Type B pancreatic cell (in vitro differentiated cells): Measurements from ENCODE around the gene PCBP1. TPM values are rescaled to one million over a fixed set of nuclear protein-coding genes. Genes with fewer than 3 reads are reported as not detected.
"Not testable (repeated sequence)": the region's sequence is repeated elsewhere in the genome, so short reads cannot be mapped to it uniquely, and the experiment has no call there.

Experiments used
- DNase-seq: peaks from one replicate; pipeline ENCODE4 v3.0.0; 2021; ENCODE audit warnings: mixed read lengths; ENCODE audit not compliant: unreplicated experiment; ENCODE audit errors: extremely low spot score
- H3K27ac Mint-ChIP-seq: 2 replicates; pipeline ENCODE4 v1.8.0; 2021; ENCODE audit warnings: mild to moderate bottlenecking, mixed read lengths
- H3K27me3 Mint-ChIP-seq: 2 replicates; pipeline ENCODE4 v1.8.0; 2021; ENCODE audit warnings: mixed read lengths
- H3K36me3 Mint-ChIP-seq: 2 replicates; pipeline ENCODE4 v1.8.0; 2021; ENCODE audit warnings: mixed read lengths
- H3K4me1 Mint-ChIP-seq: one replicate; pipeline ENCODE4 v1.8.0; 2021; ENCODE audit warnings: mixed read lengths; ENCODE audit not compliant: unreplicated experiment
- H3K4me3 Mint-ChIP-seq: 2 replicates; pipeline ENCODE4 v1.8.0; 2021; ENCODE audit warnings: mild to moderate bottlenecking, mixed read lengths
- H3K9me3 Mint-ChIP-seq: 2 replicates; pipeline ENCODE4 v1.8.0; 2021; ENCODE audit warnings: mixed read lengths
- CTCF ChIP-seq: fragments of 200-600 bp; sonication (generic); conservative IDR thresholded peaks from 2 replicates; pipeline ENCODE4 v1.5.0; 2021; ENCODE audit warnings: antibody characterized with exemption, mild to moderate bottlenecking
- total RNA-seq: library from RNA; stranded (reverse); gene quantifications from 2 replicates; pipeline ENCODE4 v1.2.1, GENCODE V29; 2021; ENCODE audit warnings: low replicate concordance

PCBP1 gene
- total RNA-seq, 1 donor from 2014 or later, result 316 TPM

GRCh38 chr2:70132244-70133126, 45.2 kb downstream of the PCBP1 start:
- Mint-ChIP-seq H3K4me1 (peaks cover 43% of the 10 kb centered on the region), H3K27ac (peak overlapping the region; percentile 91), H3K4me3 (peak overlapping the region; percentile 69), H3K9me3 (peaks cover 1% of the 10 kb centered on the region), H3K36me3 (no peaks in the 10 kb centered on the region), H3K27me3 (no peaks in the 10 kb centered on the region)
- no peak for TF ChIP-seq CTCF
- DNase-seq, result no peak

GRCh38 chr2:70133127-70133452, 45.8 kb downstream of the PCBP1 start:
- Mint-ChIP-seq H3K27ac (peak overlapping the region; percentile 91), H3K27me3 (no peaks in the 10 kb centered on the region), H3K9me3 (peaks cover 4% of the 10 kb centered on the region), H3K4me3 (peak overlapping the region; percentile 69), H3K36me3 (no peaks in the 10 kb centered on the region), H3K4me1 (peaks cover 45% of the 10 kb centered on the region)
- no peak for TF ChIP-seq CTCF
- no peak for DNase-seq

GRCh38 chr2:70133491-70134322, 46.4 kb downstream of the PCBP1 start:
- no peak for DNase-seq
- peak overlapping the region; percentile 69 for H3K4me3 Mint-ChIP-seq
- TF ChIP-seq CTCF, result no peak
- H3K36me3 Mint-ChIP-seq, result no peaks in the 10 kb centered on the region
- peaks cover 43% of the 10 kb centered on the region for H3K4me1 Mint-ChIP-seq
- peak overlapping the region; percentile 91 for H3K27ac Mint-ChIP-seq
- no peaks in the 10 kb centered on the region for H3K27me3 Mint-ChIP-seq
- H3K9me3 Mint-ChIP-seq, result peaks cover 4% of the 10 kb centered on the region

- peak overlapping the region; percentile 17 for H3K4me3 Mint-ChIP-seq
- peak overlapping the region; percentile 91 for H3K27ac Mint-ChIP-seq
- not testable (repeated sequence) for DNase-seq, H3K9me3 Mint-ChIP-seq, H3K27me3 Mint-ChIP-seq, H3K36me3 Mint-ChIP-seq
- H3K4me1 Mint-ChIP-seq, result peaks cover 43% of the 10 kb centered on the region
Observed at GRCh38 chr2:70134323-70134983, 47.2 kb downstream of the PCBP1 start.

Other genes with a start within 250 kb of the PCBP1 start
- gene SNRNP27, start 193.5 kb upstream of the PCBP1 start, total RNA-seq, result 35.3 and 43.1 TPM in 2 replicates
- gene MXD1, start 172.4 kb upstream of the PCBP1 start, total RNA-seq, result 14.0 and 23.1 TPM in 2 replicates
- gene ASPRV1, start 125.8 kb upstream of the PCBP1 start, total RNA-seq, result 0.67 and 1.3 TPM in 2 replicates
- 15.5 and 18.8 TPM in 2 replicates for gene C2orf42, start 103.5 kb downstream of the PCBP1 start, total RNA-seq
- 176 and 300 TPM in 2 replicates for gene TIA1, start 161.2 kb downstream of the PCBP1 start, total RNA-seq
- gene PCYOX1, start 170.7 kb downstream of the PCBP1 start, total RNA-seq, result 76.8 and 80.8 TPM in 2 replicates
- 153 and 187 TPM in 2 replicates for gene SNRPG, start 206.3 kb downstream of the PCBP1 start, total RNA-seq
- 49.6 and 50.7 TPM in 2 replicates for gene FAM136A, start 214.6 kb downstream of the PCBP1 start, total RNA-seq